ENCODE data around the gene RPTOR. TPM values are rescaled to one million over a fixed set of nuclear protein-coding genes. Genes with fewer than 3 reads are reported as not detected.

The RPTOR gene
- total RNA-seq, 1 experiment from 2014 or later = 58.0 TPM

DNA sequence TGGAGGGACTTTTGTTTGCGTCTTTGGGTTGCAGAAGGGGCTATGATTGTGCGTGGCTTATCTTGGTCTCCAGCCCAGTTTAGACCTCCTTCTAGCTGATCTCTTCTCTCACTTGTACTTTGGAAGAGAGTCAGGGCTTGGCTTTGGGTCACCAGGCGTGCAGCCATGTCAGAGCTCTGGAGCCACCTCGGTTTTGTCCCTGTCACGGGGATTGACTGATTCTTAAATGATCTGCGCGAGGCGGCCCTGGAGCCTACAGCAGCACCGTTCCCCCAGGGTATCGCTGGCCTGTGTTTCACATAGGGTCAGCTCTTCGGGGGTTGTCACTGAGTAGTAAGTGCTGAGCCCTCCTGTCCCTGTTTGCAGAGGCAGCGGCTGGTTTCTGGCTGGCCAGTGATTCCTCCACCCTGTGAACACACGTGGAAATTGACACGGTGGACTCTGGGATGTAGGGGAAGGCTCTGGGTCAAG, 237.2 kb downstream of the RPTOR start:
- POLR2A ChIA-PET = no interaction called here
- DNase-seq (ENCODE audit: low read depth, low spot score) (no peak), ATAC-seq (no peak)
- Histone ChIP-seq H3K36me3 (ENCODE audit: control insufficient read depth, insufficient read depth, low read length) (no peaks in the 10 kb centered on the region), H3K9me3 (ENCODE audit: control insufficient read depth, insufficient read depth, low read depth, low read length) (no peaks in the 10 kb centered on the region), H3K4me1 (ENCODE audit: control insufficient read depth, insufficient read depth, low read length) (peaks cover 5% of the 10 kb centered on the region; the same call in 1 of the 2 replicates), H3K27ac (ENCODE audit: low read length) (no peak overlapping the region), H3K27me3 (ENCODE audit: control insufficient read depth, insufficient read depth, low read length) (no peaks in the 10 kb centered on the region), H3K4me3 (ENCODE audit: low read depth in 2 of 2, low read length in 2 of 2) (no peak overlapping the region)
- intact Hi-C loops (cut with micrococcal nuclease; ENCODE audit: unreplicated experiment) (no loop called here), in situ Hi-C loops (cut with HindIII; ENCODE audit: low pct_unique_long_range_greater_than_20kb, low sequenced_read_pairs) (no loop called here)
- CTCF ChIA-PET = interaction anchor here (0.8 kb wide), 1 partner anchor 78 kb away, joined by 3 read pairs; no protein-coding TSS in a partner anchor
- TF ChIP-seq, protein P1, sequence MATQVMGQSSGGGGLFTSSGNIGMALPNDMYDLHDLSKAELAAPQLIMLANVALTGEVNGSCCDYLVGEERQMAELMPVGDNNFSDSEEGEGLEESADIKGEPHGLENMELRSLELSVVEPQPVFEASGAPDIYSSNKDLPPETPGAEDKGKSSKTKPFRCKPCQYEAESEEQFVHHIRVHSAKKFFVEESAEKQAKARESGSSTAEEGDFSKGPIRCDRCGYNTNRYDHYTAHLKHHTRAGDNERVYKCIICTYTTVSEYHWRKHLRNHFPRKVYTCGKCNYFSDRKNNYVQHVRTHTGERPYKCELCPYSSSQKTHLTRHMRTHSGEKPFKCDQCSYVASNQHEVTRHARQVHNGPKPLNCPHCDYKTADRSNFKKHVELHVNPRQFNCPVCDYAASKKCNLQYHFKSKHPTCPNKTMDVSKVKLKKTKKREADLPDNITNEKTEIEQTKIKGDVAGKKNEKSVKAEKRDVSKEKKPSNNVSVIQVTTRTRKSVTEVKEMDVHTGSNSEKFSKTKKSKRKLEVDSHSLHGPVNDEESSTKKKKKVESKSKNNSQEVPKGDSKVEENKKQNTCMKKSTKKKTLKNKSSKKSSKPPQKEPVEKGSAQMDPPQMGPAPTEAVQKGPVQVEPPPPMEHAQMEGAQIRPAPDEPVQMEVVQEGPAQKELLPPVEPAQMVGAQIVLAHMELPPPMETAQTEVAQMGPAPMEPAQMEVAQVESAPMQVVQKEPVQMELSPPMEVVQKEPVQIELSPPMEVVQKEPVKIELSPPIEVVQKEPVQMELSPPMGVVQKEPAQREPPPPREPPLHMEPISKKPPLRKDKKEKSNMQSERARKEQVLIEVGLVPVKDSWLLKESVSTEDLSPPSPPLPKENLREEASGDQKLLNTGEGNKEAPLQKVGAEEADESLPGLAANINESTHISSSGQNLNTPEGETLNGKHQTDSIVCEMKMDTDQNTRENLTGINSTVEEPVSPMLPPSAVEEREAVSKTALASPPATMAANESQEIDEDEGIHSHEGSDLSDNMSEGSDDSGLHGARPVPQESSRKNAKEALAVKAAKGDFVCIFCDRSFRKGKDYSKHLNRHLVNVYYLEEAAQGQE (IDR thresholded peaks at IDR 0.05; ENCODE audit: insufficient read depth in 1 of 2, low read depth in 2 of 2, low read length in 1 of 2) = no peak
- no peak for TF ChIP-seq TCF7L2 (IDR thresholded peaks at IDR 0.05; ENCODE audit: low read depth, low read length)
- BruUV-seq (replicated peaks) = no TSS peak

DNA sequence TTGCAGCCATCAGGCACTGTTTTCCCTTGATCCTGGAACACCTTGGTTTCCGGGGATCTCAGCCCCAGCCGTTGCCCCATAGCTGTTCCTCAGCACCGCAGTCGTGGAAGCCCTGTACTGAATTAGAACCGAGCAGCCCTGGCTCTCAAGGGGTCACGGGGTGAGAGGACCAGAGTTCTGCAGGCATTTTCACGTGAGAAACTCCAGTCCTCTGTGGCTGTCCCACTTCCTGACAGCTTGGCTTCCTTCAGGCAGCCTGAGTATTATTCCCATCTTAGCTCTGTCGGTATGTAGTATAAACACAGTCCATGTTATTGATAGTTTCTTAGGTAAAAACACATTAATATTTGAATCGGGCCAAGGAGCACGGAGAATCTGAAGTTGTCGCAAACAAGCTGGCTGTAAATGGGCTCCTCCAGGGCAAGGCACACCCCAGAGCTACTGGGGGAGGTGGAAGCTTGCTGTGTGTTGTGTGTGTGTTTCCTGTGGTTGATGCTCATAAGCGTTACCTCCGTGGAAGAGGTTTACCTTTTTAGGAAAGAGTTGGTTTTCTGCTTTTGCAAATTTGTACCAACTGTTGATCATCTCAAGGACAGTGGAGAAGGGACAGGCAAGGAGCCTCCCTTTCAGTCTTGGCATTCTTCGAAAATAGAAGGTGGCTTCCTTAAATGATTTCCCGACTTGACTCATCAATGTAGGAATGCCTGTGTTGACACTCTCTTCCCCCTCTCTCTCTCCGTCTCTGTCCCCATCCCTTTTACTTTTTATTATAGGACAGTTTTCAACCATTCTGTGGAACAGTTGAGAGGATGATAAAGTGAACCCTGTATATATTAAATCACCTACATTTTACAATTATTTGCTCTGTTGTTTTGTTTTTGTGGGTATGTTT, 238.1 kb downstream of the RPTOR start:
- intact Hi-C loops (cut with micrococcal nuclease; ENCODE audit: unreplicated experiment) (no loop called here), in situ Hi-C loops (cut with HindIII; ENCODE audit: low pct_unique_long_range_greater_than_20kb, low sequenced_read_pairs) (no loop called here)
- Histone ChIP-seq H3K4me1 (ENCODE audit: control insufficient read depth, insufficient read depth, low read length) (peaks cover 5% of the 10 kb centered on the region; the same call in 1 of the 2 replicates), H3K27me3 (ENCODE audit: control insufficient read depth, insufficient read depth, low read length) (no peaks in the 10 kb centered on the region), H3K27ac (ENCODE audit: low read length) (no peak overlapping the region), H3K9me3 (ENCODE audit: control insufficient read depth, insufficient read depth, low read depth, low read length) (peaks cover 3% of the 10 kb centered on the region; the same call in 1 of the 2 replicates), H3K4me3 (ENCODE audit: low read depth in 2 of 2, low read length in 2 of 2) (no peak overlapping the region), H3K36me3 (ENCODE audit: control insufficient read depth, insufficient read depth, low read length) (no peaks in the 10 kb centered on the region)
- CTCF ChIA-PET = no interaction called here
- DNase-seq (ENCODE audit: low read depth, low spot score) (no peak), ATAC-seq (peak; percentile 50; the same call in 1 of the 2 replicates)
- BruUV-seq (replicated peaks) = no TSS peak
- POLR2A ChIA-PET = no interaction called here
- no peak for TF ChIP-seq TCF7L2 (IDR thresholded peaks at IDR 0.05; ENCODE audit: low read depth, low read length)
- TF ChIP-seq, protein P2, sequence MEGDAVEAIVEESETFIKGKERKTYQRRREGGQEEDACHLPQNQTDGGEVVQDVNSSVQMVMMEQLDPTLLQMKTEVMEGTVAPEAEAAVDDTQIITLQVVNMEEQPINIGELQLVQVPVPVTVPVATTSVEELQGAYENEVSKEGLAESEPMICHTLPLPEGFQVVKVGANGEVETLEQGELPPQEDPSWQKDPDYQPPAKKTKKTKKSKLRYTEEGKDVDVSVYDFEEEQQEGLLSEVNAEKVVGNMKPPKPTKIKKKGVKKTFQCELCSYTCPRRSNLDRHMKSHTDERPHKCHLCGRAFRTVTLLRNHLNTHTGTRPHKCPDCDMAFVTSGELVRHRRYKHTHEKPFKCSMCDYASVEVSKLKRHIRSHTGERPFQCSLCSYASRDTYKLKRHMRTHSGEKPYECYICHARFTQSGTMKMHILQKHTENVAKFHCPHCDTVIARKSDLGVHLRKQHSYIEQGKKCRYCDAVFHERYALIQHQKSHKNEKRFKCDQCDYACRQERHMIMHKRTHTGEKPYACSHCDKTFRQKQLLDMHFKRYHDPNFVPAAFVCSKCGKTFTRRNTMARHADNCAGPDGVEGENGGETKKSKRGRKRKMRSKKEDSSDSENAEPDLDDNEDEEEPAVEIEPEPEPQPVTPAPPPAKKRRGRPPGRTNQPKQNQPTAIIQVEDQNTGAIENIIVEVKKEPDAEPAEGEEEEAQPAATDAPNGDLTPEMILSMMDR (IDR thresholded peaks at IDR 0.05) = no peak
- no peak for TF ChIP-seq POLR2AphosphoS5 (IDR thresholded peaks at IDR 0.05; ENCODE audit: low read depth, low read length)
- TF ChIP-seq, protein P1 (IDR thresholded peaks at IDR 0.05; ENCODE audit: insufficient read depth in 1 of 2, low read depth in 2 of 2, low read length in 1 of 2) = no peak
- no peak for TF ChIP-seq SIN3A (IDR thresholded peaks at IDR 0.05; ENCODE audit: borderline replicate concordance, insufficient read depth, low read depth, low read length)
